Measurements from ENCODE around the gene CDC20.
"Not testable (repeated sequence)": the region's sequence is repeated elsewhere in the genome, so short reads cannot be mapped to it uniquely, and the experiment has no call there.

The CDC20 gene

DNA sequence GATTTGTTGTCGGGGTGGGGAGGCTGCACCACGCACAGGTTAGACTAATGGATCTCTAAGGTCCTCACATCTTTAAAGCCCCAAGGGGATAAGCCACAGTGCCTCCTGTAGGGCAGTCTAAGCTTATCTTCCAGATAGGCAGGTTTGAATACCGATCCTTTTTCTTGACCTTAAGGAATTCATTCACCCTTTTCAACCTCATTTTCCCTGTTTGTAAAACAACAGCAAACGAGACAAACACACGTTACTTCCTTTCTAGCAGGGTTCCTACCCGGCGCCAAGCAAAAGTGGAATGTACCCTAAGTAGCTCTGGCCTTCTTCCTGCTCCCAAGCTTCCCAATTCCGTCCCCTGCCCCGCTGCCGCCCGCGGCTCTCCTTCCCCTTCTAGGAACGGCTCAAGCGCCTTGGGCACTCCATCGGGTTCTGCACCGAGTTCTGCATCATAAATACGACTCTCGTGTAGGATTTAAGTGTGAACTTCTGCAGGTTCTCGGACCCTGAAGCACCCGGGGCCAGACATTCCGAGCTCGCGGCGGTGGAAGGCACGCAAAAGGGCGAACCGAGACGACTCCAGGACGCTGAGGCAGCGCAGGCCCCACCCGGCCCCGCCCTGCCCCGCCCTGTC lies 548 bp upstream of the CDC20 start:
- DNase-seq (ENCODE audit: low read depth), result no peak

DNA sequence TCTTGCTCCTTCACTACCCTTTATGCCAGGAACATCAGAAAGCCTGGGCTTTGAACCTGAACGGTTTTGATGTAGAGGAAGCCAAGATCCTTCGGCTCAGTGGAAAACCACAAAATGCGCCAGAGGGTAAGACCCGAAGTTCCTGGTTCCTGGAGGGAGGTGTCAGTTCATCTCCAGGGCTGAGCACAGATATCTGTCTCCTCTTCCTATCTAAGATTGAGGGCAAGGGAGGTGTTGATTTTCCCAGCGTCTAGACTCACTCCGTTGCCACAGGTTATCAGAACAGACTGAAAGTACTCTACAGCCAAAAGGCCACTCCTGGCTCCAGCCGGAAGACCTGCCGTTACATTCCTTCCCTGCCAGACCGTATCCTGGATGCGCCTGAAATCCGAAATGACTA lies 915 bp downstream of the CDC20 start:
- DNase-seq (ENCODE audit: low read depth), result no peak

DNA sequence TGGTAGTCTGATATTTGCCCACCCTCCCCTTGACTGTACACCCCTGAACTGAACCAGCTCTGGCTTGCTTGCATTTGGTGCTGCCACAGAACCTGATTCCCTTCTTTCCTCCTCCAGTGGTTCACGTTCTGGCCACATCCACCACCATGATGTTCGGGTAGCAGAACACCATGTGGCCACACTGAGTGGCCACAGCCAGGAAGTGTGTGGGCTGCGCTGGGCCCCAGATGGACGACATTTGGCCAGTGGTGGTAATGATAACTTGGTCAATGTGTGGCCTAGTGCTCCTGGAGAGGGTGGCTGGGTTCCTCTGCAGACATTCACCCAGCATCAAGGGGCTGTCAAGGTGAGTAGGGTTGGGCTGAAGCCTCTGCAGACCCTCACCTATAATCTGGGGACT lies 1.8 kb downstream of the CDC20 start:
- DNase-seq (ENCODE audit: low read depth), result no peak

DNA sequence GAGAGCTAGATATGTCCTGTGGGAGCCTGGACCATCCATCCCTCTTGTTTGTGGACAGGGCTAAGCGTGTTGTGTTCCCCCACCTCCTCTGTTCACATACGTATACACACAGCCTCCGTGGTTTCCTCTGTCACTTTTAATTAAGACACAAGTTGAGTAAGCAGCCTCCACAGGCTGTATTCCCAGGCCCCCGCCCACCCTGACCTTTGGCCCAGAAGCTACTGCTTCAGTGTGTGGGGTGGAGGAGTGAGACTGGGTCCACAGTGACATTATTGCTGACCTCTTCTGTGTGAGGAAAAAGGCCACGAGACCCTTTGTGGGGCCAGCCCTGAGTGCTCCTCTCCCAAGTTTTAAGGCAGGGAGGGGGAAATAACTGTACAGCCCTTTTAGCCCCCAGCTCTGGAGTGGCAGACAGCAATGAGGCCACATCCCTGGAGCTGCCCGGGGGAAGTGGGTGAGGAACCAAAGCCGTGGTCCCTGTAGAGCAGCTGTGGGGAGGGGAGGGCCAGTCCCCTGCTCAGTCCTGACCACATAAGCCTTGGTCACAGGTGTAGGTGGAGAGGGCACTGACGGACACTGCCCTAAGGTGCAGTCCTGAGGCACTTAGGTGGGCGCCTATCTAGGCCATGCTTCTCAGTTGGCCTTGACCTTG lies 4.6 kb downstream of the CDC20 start:
- no peak for DNase-seq (ENCODE audit: low read depth)

DNA sequence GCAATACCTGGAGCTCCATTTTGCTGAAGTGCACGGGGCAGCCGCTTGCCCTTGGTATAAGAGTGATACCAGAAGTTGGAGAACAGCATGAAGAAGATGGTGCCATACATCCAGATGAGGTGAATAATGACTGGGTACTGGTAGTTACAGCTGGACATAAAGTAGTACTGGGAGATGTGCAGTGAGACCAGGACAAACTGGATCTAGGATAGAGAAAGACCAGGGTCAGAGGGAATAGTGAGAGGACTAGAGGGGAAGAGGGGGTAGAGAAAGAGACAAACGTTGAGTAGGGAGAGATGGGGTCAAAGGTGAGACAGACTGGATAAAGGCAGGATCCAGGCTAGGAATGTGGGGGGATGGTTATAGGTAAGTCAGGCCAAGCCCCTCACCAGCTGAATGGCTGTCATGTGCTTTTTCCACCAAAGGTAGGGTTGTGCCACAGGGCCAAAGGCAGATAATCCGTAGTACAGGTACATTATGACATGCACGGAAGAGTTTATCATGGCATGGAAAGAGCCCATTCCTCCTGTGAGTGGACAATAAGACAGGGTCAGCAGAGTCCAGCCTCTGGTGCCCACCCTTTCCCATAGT lies 5.2 kb downstream of the CDC20 start:
- DNase-seq (ENCODE audit: low read depth), result no peak

DNA sequence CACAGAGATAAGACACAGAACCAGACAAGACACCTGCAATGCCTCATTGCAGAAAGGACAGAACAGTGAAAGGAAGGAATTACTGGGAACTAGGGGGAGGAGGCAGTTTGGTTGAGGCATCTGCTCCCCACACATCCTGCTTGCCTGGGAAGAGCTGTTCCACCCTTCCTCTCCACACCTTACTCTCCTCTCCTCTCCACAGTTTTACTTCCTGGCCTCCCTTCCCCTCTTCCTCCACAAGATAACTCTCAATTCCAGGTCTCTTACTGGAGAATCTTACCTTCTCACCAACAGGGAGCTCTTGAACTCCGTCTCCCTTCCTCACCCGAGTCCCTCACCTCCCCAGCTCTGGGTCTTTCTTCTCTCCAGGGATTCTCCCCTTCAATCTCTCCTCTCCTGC lies 6.9 kb downstream of the CDC20 start:
- no peak for DNase-seq (ENCODE audit: low read depth)

DNA sequence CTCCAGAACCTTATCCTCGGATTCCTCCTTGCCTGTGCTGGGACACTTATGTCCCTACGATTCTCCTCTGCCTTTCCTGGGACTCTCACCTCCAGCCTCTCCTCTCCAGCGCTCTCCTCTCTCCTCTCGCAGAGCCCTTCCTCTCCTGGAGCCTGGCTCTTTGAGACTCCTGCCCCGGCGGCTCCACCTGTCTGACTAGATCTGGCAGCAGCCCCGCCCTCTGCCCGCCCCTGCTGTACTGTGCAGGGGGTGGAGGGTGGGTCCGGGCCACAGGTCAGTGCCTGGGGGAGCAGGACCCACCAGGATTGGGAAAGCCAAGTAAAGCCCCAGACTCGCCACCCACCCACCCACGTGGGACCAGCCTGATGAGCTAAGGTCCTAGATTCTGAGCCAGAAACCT lies 7.4 kb downstream of the CDC20 start:
- no peak for DNase-seq (ENCODE audit: low read depth)

DNA sequence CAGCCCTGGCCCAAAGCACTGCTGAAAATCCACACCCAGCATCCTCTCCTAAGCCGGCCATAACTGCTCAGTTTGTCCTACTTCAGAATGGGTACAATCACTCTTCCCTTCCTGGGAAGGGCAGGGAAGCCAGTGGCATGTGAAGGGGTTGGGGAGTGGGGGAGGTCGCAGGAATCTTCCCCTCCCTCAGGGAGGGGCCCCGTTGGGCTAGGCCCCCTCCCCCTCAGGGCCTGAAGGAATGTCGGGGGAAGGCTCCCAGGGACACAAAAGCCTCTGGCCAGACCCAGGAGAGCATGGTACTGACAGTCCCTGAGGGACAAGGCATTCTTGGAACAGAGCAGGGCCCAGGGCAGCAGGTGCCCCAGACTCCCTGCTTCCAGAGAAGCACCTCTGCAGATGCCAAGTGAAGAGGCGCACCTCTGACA lies 7.8 kb downstream of the CDC20 start:
- no peak for DNase-seq (ENCODE audit: low read depth)

DNA sequence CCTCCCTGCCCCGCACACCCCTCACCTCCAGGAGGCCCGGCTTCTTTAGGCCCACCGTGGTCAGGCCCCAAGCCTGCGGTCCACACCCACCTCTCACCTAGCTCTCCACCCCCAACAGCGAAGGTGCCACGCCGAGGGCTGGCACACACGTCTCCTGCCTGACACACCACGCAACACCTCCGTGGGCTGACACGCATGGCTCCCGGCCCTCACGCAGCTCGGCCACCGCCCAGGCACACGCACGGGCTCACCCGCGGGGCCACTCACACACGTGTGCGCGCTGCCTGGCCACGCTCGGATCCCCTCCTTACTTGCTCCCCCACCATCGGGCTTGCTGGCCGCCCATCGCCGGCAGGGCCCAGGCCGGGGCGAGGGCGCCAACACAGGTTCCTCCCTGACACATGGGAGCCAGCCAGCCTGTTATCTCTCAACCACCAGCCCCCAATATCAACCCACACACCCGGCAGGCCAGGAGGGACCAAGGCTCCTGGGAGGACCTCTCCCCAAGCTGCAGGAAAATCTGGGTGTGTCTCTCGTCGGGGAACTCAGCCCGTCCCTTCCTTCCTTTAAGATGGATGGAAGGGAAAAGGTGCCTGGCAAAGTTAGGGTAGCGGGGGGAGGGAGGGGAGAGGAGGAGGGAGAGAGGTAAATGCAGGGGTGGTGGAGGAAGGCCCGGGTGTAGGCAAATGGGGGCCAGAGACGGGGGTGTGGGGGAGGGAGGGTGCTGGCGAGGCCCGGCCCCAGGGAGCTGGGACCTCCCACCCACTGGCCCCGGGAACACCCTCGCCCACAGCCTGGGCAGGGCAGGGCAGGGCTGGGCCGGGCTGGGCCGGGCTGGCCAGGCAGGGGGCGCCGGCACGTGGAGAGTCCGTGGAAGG lies 8.5 kb downstream of the CDC20 start:
- peak; percentile 13 for DNase-seq (ENCODE audit: low read depth)

DNA sequence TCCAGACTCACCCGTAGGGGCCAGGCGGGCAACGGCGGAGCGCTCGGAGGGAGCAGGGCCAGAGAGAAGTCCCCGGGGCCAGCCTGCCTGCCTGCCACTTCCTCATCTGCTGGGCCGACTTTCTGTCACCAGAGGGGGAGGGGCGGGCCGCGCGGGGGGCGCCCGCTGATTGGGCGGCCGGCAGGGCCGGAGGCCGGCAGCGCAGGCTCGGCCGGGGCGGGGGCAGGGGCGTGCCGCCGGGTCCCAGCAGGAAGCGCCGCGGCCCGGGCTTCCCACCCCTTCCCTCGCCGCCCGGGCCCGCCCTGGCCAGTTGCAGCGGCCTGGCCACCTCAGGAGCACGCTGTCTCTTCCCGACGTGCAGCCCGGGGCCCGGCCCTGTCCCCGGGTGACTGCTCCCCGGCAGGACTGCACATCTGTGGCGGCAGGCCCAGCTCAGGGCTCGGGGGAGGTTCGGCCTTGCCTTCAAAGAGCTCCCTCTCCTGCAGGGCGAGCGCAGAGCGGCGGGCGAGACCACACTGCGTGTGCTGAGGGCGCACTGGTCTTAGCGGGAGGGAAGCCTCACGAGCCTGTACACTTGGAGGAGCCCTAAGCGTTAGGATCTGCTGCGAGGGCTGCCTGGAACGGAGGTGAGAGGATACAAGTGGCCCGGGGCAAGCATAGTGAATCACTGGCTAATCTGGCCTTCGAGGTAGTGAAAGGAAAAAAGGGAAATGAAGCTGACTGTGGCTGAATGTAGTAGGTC lies 9.3 kb downstream of the CDC20 start, which contains the start of gene ELOVL1:
Gene ELOVL1 (minus strand): TSS at position 108 of the 742 bp plus-strand sequence. CDS start 2,402 bp downstream, outside the sequence.
- peak; percentile 84 for DNase-seq (ENCODE audit: low read depth)

DNA sequence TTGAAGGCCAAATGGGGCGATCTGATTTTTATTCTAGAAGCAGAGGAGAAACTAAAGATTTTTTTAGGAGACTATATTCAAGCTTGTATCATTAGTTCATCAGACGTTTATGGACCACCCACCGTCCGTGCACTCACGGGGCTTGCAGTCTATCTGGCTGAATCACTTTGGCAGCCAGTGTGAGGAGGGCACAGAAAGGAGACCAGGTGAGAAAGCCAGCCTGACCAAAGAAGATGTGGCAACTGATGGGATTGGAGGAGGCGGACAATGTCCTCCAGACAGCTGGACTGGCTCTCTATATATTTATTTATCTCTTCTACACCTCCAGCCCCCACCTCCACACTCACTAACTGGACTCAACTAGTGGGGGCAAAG lies 9.9 kb downstream of the CDC20 start:
- no peak for DNase-seq (ENCODE audit: low read depth)

DNA sequence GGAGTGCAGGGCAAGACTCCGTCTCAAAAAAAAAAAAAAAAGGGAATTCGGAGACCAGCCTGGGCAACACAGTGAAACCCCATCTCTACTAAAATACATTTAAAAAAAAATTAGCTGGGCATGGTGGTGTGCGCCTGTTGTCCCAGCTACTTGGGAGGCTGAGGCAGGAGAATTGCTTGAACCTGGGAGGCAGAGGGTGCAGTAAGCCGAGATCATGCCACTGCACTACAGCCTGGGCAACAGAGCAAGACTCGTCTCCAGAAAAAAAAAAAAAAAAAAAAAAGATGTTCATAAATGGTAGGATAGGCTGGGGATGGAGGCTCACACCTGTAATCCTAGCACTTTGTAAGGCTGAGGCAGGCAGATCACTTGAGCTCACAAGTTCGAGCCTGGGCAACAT lies 11.0 kb downstream of the CDC20 start:
- not testable (repeated sequence) for DNase-seq (ENCODE audit: low read depth)

DNA sequence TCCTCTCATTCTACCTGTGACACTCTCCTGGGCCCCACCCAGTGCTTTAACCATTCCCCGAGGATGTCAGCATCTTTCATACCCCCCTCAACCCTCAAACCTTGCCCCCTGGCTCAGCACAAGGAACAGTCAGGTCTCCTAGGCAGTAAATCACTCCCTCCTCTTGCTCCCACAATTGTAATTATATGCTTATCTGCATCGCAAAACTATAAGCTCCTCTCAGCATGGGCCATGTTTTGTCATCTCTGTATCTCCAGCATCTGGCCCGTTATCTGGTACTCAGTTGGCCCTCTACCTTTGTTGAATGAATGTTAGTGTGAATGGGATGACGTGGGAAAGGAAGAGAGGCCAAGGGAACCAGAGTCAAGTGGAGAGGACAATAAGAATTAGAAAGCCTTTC lies 11.8 kb downstream of the CDC20 start:
- no peak for DNase-seq (ENCODE audit: low read depth)

DNA sequence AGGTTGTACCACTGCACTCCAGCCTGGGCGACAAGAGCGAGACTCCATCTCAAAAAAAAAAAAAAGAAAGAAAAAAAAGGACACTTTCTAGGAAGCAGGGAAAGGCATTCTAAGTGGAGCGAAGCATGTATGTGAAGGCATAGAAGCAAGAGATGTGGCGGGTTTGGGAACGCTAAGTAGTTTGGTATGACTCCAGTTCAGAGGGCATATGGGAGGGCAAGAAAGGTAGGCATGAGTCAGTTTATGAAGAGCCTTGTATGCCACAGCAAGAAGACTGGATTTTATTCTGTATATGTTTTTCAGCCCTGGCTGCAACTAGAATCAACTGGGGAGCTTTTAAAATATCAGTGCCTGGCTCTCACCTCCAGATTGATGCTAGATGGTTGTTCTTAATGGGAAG lies 13.4 kb downstream of the CDC20 start:
- no peak for DNase-seq (ENCODE audit: low read depth)

DNA sequence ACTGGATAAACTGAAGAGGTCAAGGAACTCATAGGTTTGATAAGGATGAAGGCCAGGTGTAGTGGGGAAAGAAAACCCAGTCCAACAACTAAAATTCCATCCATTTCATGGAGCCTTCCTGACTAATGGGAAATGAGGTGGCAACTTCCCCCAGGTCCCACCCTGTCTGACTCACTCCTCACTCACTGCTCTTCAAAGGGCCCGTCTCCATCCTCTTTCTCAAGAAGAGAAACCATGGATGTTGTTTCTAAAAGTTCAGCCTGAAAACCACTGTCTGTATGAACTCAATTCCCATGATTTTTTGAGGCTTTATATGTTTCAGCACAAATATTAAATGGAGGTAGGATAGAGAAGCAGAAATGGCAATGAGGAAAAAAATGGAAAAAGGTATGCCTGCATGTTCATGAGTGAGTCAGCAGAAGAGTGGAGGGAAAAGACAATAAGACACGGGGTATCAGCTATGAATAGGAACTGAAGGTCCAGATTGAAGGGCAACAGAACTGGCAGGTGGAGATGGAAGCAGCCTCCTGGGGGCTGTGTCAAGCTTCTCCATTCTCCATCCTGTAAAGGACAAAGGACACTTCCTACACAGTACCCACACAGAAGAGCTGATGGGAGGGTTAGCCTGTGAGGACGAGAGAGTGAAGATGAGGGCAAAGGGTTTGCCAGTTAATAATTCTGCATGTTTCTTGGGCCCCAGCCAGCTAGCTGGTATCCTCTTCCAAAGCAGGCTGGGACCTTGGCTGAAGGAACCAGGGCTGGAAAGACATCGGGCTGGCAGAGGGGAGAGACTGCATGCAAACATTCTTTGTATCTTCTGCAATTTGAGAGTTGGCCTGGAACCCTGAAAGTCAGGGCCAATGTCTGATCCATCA lies 14.5 kb downstream of the CDC20 start:
- DNase-seq (ENCODE audit: low read depth), result no peak

DNA sequence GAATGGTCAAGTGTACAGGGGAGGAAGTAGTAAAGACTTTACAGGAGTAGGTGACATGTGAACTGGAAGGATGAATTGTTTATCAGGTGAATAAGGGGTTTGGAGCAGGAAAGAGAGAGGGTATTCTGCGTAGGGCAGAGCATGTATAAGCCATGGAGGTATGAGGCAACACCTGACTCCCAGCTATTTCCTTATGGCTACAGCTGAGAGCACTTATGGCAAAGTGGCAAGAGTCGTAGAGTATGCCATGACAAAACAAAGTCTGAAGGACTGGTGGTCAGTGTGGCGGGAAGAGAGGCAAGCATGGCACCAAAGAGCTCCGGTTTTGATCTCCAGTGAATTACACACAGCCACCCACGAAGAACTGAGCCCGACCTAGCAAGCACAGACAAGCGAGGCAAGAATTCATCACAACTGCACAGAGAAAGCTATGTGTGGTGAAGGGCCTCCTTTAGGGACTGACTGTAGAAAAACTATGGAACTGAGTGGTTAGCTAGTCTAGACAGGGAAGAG lies 18.0 kb downstream of the CDC20 start:
- DNase-seq (ENCODE audit: low read depth), result no peak

DNA sequence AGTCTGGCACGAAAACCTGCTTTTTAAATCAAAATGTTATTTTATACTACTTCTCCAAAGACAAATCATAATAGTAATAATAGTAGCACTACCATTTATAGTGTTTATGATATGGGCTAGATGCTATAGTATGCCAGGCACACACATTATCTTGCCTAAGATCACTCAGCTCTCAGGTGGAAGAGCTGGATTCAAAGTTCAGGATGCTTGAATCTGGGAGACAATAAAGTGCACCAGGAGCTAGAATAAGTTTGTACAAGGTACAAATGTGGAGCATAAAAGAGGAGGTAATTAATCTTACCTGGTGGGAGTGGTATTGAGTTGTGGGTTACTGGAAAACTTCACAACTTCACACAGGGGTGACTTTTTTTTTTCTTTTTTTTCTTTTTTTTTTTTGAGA lies 19.1 kb downstream of the CDC20 start:
- no peak for DNase-seq (ENCODE audit: low read depth)

DNA sequence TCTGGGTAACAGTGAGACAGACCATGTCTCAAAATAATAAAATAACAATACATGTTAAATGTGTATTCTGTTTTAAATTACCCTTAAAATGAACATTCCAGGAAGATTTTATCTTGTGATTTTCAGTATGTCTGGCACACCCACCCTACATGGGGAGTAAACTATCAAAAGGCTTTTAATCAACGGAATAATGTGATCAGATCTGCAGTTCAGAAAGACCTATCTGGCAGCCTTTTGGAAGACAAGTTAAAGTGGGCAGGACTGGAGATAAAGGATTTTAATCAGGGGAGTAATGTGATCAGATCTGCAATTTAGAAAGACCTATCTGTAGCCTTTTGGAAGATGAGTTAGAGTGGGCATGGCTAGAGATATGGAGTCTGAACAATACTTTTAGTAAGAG lies 20.7 kb downstream of the CDC20 start:
- DNase-seq (ENCODE audit: low read depth), result no peak

DNA sequence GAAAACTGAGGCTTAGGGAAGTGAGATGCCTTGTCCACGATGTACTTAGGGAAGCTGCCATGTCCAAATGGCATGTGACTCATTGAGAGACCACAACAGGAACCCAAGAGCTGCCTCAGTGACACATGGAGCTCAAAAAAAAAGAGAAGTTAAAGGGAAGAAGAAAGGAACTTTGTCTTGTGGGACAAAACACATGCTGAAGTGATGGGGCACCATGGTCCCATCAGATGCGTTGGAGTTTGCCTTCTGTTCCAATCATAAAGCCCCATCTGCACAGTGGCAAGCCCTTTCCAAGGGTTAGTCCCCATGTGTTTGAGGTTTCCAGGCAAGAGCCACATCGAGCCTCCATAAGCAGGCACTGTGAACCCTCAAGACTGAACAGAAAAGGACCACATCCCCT lies 22.8 kb downstream of the CDC20 start:
- no peak for DNase-seq (ENCODE audit: low read depth)

DNA sequence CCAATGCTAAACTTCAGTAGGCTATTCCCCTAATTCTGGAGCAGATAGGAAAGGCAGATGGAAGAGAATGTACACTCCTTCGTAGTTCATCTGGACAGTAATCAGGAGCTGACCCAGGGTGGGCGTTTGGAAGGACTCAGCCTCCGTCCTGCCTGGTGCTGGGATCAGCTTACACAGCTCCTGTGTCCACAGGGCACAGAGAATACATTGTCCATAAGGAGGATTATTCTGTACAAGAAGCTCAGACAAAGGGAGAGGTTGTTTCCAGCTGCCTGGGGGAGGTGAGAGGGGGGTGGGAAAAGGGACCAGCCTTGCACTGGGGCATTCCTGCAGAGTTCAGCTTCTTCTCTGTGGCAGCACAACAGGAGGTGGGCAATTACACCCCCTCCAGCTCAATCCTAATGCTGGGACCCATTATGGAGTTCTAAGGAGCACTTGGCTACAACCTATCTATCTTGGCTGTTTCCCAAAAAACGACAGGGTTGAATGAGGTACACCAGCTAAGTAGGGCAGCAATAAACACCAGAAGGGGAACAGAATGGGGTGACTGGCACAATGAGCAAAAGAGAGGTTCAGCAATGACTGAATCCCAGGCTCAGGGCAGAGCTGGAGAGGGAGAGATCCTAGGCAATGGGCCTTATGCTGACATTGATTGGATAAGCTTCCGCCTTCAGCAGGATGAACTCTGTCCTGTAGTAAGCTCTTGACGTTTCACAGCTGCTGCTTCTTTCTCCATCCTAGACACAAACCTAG lies 23.4 kb downstream of the CDC20 start:
- no peak for DNase-seq (ENCODE audit: low read depth)
